ENCODE data around the gene PDK4. TPM values are rescaled to one million over a fixed set of nuclear protein-coding genes. Genes with fewer than 3 reads are reported as not detected.

PDK4 gene
- total RNA-seq, 2 experiments from 2014 or later: not detected

GRCh38 chr7:95534796-95535195, 61.5 kb downstream of the PDK4 start:
- CTCF ChIA-PET: no interaction called here
- peaks cover 7% of the 10 kb centered on the region for H3K27me3 Mint-ChIP-seq
- Histone ChIP-seq H3K4me1 (ENCODE audit: insufficient read depth, low read length) (no peaks in the 10 kb centered on the region), H3K36me3 (ENCODE audit: insufficient read depth, low read length) (no peaks in the 10 kb centered on the region), H3K27ac (ENCODE audit: low read depth in 1 of 2, low read length in 2 of 2) (no peak overlapping the region), H3K9me3 (ENCODE audit: control insufficient read depth in 1 of 2, insufficient read depth in 1 of 2, low read length in 2 of 2) (no peaks in the 10 kb centered on the region), H3K4me3 (ENCODE audit: low read length) (no peak overlapping the region), H3K27me3 (ENCODE audit: control insufficient read depth in 1 of 2, insufficient read depth in 2 of 2, low read length in 2 of 2) (peaks cover 0 to 2% of the 10 kb centered on the region in 2 experiments)
- ATAC-seq (ENCODE audit: poor library complexity) (no peak), DNase-seq (no peak)
- H3K4me1 Mint-ChIP-seq (ENCODE audit: low read depth): no peaks in the 10 kb centered on the region
- POLR2A ChIA-PET: no interaction called here
- H3K36me3 Mint-ChIP-seq (ENCODE audit: low read depth): no peaks in the 10 kb centered on the region
- H3K9me3 Mint-ChIP-seq: no peaks in the 10 kb centered on the region
- intact Hi-C loops (cut with DNase I, micrococcal nuclease): no loop called here
- TF ChIP-seq CTCF (IDR thresholded peaks at IDR 0.05): no peak
- no peak overlapping the region for H3K4me3 Mint-ChIP-seq
- H3K27ac Mint-ChIP-seq: no peak overlapping the region

Other genes starting within 250 kb of the PDK4 start
- gene PON3, start 200.1 kb downstream of the PDK4 start, total RNA-seq: not detected
- gene PON2, start 161.5 kb downstream of the PDK4 start, total RNA-seq: 1 to 10 TPM; 5.4 to 6.7 TPM
- gene ASB4, start 110.6 kb downstream of the PDK4 start, total RNA-seq: not detected
- under 1 TPM in 1 of 2 experiments, not detected in 1; 0.08 TPM for gene DYNC1I1, start 176.0 kb upstream of the PDK4 start, total RNA-seq